ENCODE results near the gene SPRR1A.

SPRR1A gene
- total RNA-seq: 0 reads per million in 3 experiments

GRCh38 chr1:152983743-152984142, at the start of gene SPRR1A:
TSS of gene SPRR1A (plus strand) at chr1:152984081. CDS start at chr1:152985231, 1,150 bp downstream.
- DNase-seq: no peak

GRCh38 chr1:152940614-152941013, 43.3 kb upstream of the SPRR1A start:
- no peak for DNase-seq

DNA sequence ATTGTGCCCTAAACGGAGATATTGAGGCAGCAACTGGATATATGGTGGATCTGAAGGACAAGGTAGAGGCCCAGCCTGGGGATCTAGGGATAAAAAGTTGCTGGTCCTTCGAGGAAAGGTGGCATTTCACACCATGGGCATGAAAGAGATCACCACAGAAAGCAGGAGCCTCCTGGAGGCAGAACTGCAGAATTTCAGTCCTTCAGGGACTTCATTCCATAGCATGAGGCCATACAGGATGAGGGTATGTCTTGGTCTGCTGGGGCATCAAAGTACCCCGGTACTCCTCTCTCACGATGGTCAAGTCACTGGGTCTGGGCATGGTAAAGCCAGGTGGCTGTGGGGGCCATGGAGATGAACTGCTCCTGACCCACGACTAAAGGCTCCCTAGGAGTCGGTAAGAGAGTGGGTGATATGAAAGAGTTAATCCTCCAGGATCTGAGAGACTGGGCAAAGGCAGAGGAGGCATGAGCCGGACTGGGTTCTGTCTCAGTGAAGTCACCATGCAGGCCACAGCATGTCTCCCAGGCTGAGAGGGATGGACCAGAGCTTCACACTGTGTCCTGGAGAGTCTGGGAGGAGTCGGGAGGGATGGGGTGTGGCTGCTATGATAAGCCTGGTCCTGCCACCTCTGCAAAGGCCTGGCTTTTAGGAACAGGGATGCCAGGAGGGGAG, 42.7 kb upstream of the SPRR1A start:
- no peak for DNase-seq

DNA sequence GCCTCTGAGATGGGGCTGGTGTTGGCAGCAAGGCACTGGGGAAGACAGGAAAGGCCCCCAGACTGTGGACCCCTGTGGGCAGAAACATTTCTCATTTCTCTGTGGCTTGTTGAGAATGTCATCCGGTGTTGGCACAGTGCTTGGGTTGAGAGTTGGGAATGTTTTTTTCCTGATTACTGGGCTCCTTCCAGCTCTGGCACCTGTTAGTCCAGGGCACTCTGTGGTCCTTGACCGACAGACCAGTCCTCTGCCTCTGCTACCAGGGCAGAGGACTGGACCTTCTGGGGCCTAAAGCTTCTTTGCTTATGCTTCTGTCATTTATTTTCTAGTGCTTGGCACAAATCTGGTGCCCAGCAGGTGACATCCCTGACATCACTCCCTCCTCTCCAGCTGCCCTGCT, 41.7 kb upstream of the SPRR1A start:
- DNase-seq: no peak

- DNase-seq: no peak
These were observed 37.6 kb upstream of the SPRR1A start for GRCh38 chr1:152946248-152946647.

DNA sequence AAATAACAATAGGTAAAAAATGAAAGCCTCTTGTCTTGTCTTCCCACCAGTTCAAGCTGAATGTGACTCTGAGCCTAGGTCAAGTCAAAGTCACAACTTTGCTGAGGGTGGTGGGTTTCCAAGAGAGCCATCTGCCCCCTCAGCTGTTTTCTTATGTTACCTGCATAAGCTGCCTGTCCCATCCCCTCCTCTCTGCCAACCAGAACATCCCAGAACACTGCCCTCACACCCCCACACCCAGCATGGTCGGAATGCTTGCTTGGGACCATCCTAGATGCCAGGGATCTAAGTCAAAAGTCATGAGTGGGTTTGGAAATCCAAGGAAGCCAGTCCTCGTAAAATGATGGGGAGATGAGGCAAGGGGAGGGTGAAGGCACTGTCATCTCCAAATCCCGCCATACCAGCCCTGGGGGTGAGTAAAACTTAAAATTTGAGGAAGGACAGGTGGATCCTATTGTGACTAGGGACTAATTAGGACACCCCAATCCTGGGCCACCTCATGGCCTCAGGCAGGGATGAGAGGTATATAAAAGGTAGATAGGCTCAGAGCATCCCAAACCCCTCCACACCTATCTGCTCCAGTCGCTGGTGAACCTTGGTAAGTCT, 37.1 kb upstream of the SPRR1A start, which contains the start of gene SPRR5:
Gene SPRR5, plus strand, starts transcription at position 556 of the 606 bp plus-strand sequence. CDS start 1,349 bp downstream, outside the sequence.
- no peak for DNase-seq

DNA sequence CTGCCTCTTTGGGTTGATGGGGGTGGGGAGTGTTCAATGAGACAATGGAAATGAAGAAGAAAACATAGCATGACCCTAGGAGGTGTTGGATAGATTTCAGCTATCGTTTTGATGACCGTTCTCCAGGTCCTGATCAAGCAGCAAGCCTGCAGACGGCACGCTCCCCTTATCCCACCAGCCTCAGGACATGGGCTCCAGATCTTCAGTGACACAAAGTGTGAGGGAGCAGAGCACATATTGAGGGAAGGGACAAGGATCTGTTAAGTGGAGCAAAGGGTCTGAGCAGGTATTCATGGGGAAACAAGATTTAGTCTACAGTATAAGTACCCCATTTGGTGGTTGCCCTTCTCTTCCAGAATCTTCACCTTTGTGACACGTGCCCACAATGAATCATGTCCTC, 32.2 kb upstream of the SPRR1A start:
- DNase-seq: no peak

DNA sequence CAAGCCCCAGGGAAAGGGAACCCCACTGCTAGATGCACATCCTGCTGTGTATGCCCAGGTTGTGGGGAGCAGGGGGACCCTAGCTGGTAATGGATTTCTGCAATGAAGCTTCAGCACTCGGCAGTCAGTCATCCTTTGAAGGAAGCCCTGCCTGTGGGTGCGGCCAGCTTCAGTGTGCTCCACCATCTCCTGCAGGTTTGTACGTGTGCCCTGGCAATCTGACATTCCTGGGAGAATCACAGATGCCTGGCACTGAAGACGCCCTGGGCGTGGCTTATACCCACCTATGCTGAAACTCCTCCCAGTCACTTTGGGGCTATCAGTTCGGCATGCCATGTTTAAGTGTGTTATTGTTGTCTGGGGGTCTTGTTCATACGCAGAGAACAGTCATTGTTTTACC, 30.1 kb upstream of the SPRR1A start:
- DNase-seq: no peak

DNA sequence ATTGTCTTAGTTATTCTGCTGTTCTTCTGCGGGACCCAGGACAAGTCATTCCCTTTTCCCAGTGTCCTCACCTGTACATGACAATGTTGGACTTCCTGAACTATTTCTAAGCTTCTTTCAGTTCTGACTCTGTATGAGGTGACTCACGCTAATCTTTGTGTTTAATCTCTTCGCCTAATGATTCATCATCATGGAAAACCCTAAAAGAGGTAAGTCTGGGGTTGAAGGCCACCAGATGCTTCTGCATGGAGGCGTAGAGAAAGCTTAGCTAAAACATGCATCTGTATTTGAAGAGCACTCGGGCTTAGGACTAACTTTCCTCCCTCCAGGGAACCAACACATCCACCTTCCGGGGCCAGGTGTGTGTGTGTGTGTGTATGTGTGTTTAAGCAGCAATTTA, 29.4 kb upstream of the SPRR1A start:
- no peak for DNase-seq

DNA sequence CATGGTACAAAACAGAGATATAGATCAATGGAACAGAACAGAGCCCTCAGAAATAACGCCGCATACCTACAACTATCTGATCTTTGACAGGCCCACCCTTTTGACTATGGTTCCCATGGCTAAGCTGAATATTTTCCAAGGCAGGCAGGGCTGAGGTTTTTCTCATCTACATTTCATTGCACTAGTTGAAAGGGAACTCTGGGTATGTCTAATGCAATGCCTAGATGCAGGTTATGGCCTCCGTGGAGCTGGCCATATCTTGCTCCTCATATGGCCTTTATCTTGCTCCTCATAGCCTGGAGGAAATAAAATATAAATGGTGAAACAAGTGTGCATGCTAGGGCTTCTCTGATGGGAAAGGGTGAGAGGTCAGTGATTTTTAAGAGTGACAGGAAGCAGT, 26.3 kb upstream of the SPRR1A start:
- DNase-seq: no peak

DNA sequence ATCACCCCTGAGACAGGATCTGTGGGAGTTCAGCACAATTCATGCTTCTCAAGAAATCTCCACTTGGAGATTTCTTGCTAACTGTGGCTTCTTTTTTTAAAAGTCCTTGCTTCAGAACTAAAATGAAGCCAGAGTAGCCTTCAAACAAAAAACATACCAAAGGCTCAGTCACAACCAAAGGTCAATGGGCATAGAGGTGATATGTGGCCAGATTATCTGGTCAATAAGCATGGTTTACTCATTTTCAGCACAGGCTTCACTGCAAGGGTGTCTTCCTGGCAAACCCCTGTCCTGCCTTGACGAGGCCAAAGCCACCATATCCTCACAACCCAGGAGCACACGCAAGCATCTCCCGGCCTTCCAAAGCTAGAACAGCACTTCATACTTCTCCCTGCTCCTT, 24.6 kb upstream of the SPRR1A start:
- DNase-seq: no peak

- no peak for DNase-seq
These were observed 24.0 kb upstream of the SPRR1A start for GRCh38 chr1:152959801-152960451.

DNA sequence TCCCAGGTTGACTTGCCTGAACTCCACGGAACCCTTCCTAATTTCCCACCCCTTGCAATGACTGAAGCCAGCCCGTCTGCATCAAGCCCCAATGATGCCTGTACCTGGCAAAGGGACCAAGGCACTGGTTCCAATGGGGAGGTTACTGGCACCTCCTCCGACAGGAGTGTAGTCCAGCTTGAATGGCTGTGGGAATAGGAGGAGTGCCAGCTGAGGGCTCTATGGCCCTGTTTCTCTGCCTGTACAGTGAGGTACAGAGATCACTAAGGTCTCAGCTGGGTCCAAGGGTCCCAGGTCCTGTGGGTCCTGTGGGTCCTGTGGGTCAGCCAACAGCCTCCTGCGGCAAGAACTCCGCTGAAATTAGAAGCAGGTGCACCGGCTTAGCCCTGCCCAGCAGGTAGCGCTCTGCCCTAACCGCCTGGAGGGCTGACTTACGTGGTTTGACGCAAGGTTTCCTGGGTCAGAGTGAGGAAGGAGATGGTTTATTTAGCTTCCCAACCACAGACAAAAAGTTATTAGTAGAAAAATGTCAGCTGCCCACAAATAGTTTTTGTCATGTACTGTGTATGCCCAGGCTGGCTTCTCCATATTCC, 23.3 kb upstream of the SPRR1A start:
- DNase-seq: no peak

DNA sequence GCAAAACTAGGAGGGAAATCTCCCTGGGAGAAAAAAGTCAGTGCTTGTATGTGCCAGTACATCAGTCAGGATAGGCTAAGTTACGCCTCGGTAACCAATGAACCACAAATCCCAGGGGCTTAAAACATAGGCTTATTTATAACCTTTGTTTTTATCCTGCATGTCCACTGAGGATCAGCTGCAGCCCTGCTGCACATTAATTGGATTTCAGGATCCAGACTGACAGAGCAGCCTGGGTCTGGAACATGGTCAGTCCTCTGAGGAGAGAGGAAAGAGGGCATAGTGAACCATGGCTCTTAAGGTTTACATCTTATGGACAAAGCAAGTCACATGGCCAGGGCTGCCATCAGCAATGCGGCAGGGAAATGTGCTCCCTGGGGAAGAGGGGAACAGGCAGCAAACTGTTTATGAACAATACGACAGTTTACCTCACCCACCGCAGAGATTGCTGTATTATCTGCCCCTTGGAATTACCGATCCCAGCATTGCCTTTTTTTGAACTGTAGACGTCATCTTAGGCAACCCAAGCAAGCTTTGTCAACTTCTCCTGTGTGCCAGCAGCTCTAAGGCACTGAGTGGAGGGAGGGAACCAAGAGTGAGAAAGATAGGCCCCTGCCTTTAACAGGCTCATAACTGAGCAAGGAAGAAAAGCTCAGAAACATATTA, 22.5 kb upstream of the SPRR1A start:
- DNase-seq: no peak

DNA sequence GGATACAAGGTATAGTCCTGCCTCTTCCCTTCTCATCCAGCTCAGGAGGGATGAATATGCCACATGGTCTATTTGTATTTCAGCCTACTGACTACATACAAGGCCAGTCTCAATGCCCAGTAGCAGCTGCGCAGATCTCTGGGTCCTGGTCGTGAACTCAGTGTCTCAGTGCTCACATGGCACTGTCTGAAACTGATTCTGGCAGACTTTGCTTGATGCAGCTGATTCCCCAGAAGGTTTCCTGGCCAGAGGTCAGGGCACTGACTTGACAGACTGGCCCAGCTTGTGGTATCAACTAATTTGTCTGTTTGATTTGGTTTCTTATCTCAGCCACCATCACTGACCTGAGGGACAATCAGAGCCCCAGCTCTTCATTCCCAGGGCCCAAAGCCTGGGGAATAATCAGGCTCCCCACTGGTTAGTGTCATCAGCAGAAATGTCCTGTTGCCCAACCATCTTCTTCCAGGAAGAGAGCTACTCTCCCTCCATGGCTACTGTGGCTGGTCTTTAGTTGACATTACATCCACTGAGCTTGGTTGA, 20.9 kb upstream of the SPRR1A start:
- no peak for DNase-seq

DNA sequence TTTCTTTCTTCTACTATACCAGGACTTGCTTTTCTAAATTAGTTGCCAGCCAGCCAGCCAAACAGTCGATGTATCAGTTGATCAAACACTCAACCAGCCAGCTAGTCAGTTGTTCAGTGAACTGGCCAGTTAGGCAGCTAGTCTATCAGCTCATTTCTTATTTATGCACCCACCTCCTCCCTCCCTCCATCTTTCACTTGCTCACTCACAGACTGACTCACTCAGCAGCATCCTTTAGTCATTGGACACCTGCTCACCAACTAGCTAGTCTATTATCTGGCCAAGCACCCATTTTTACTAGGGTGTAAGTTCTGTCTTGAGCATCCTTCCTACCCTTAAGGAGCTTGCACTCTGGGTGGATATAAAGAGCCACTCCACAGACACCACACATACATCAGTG, 19.3 kb upstream of the SPRR1A start:
- DNase-seq: no peak

- no peak for DNase-seq
These were observed 18.0 kb upstream of the SPRR1A start for GRCh38 chr1:152965853-152966252.

DNA sequence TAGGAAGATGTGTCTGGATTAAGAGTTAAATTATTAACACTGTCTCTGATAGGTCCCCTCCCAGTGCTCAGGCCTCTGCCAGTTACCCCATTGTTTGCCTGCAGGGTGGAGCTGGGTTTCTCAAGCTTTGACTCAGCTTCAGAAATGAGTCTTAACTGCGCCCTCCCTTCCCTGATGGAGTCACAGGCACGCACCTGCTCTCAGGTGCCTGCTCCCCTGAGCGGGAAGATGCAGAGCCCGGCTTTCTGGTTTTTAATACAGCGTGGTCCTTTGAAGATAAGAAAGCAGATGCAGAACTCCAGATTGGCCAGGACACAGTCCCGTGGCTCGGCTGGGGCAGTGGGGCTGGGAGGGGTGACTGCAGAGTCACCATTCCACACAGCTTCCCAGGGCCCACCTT, 16.7 kb upstream of the SPRR1A start:
- no peak for DNase-seq

DNA sequence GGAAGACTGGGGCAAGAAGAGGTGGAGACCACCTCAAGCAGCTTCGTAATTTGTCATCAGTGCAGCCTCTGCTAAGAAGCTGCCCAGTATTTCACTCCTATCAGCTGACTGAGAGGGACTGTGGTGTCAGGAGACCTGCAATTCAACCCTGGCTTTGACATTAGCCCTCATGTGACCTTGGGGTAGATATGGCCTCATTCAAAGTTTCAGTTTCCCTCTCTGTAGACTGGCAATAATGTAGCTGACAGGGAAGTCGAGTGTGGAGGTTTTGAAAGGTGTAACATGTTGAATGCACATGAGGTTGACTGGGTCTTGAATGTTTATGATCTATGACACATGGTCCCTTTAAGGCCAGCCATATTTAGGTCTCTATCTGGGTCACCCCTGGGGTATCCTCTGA, 15.6 kb upstream of the SPRR1A start:
- DNase-seq: no peak

GRCh38 chr1:152969036-152969435, 14.8 kb upstream of the SPRR1A start:
- DNase-seq: no peak

DNA sequence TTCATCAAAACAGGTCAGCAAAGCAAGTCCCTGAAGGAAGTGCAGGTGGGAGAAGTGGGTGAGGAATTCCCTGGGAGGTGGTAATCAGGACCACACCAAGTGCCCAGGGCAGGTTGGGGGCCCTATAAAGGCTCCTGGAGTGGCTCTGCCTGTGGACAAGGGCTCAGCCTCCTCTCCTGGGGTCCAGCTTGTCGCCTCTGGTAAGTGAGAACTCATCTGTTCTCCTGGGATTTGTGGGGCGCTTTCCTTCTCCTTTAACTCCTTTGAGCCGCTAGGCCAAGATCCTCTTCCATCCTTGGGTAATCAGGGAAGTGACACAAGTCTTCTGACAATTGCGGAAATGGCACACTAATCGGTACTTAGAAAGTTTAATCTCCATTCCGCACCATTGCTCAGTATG, 13.4 kb upstream of the SPRR1A start, which contains the start of gene SPRR4:
Gene SPRR4, plus strand, starts transcription at position 154 of the 400 bp plus-strand sequence. CDS start 1,243 bp downstream, outside the sequence.
- no peak for DNase-seq

DNA sequence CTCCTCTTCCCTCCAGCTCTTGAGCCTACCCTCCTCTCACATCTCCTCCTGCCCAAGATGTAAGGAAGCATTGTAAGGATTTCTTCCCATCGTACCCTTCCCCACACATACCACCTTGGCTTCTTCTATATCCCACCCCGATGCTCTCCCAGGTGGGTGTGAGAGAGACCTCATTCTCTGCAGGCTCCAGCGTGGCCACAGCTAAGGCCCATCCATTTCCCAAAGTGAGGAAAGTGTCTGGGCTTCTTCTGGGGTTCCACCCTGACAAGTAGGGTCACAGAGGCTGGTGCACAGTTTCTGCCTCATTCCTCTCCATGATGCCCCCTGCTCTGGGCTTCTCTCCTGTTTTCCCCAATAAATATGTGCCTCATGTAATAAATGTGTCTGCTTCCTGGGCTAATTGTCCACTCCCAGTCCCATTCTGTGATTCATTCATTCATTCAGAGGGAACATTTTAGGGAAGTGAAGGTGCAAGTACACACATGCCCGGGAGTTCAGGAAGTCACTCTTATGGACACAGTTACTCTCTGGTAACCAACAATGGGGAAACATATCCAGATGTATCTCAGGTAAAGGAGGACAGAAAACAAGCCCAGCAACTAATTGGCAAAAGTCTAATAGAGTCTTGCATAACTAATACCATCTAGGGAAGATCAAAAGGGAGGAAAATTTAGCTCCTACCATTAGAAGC, 11.5 kb upstream of the SPRR1A start:
- DNase-seq: no peak
